GM23338 (cell line): ENCODE measurements around the gene ZHX3. TPM values are rescaled to one million over a fixed set of nuclear protein-coding genes. Genes with fewer than 3 reads are reported as not detected.

ENCODE experiments used
- ATAC-seq: fragments of 200-7000 bp; cut with Tn5 transposase; 3 replicates; pipeline ENCODE4 v1.9.1; 2020
- DNase-seq: peaks from one replicate; pipeline ENCODE4 v3.0.0-alpha.2; 2015; ENCODE audit warnings: low spot score
- H2AFZ ChIP-seq: fragments of 200-600 bp; sonication (generic); 2 replicates; pipeline ENCODE4 v1.8.0; 2016; ENCODE audit warnings: antibody characterized with exemption, mild to moderate bottlenecking, moderate library complexity
- H3F3A ChIP-seq: fragments of 200-600 bp; sonication (generic); replicated peaks from 2 replicates; pipeline ENCODE4 v1.8.0; 2017; ENCODE audit warnings: antibody characterized with exemption, mixed run types, low read depth
- H3K27ac ChIP-seq: fragments of 200-600 bp; sonication (generic); 2 replicates; pipeline ENCODE4 v1.6.1; 2016; ENCODE audit warnings: low read depth
- H3K27me3 ChIP-seq: fragments of 200-600 bp; sonication (generic); 2 replicates; pipeline ENCODE4 v1.8.0; 2016; ENCODE audit warnings: mild to moderate bottlenecking, mixed run types, moderate library complexity; ENCODE audit not compliant: insufficient read depth
- H3K36me3 ChIP-seq: fragments of 200-600 bp; sonication (generic); 2 replicates; pipeline ENCODE4 v1.8.0; 2016; ENCODE audit warnings: mild to moderate bottlenecking; ENCODE audit not compliant: insufficient read depth
- H3K4me1 ChIP-seq: fragments of 200-600 bp; sonication (generic); 2 replicates; pipeline ENCODE4 v1.8.0; 2016; ENCODE audit warnings: mild to moderate bottlenecking, moderate library complexity; ENCODE audit not compliant: insufficient read depth
- H3K4me2 ChIP-seq: fragments of 200-600 bp; sonication (generic); 2 replicates; pipeline ENCODE4 v1.7.1; 2017; ENCODE audit warnings: mixed run types
- H3K4me3 ChIP-seq: fragments of 200-600 bp; sonication (generic); 2 replicates; pipeline ENCODE4 v1.6.1; 2016; ENCODE audit warnings: mixed run types
- H3K79me2 ChIP-seq: fragments of 200-600 bp; sonication (generic); replicated peaks from 2 replicates; pipeline ENCODE4 v1.8.0; 2017; ENCODE audit warnings: mild to moderate bottlenecking; ENCODE audit not compliant: insufficient read depth
- H3K9me2 ChIP-seq: fragments of 200-600 bp; sonication (generic); 2 replicates; pipeline ENCODE4 v1.8.0; 2017; ENCODE audit not compliant: insufficient read depth
- H4K20me1 ChIP-seq: fragments of 200-600 bp; sonication (generic); replicated peaks from 2 replicates; pipeline ENCODE4 v1.8.0; 2017; ENCODE audit warnings: mild to moderate bottlenecking; ENCODE audit not compliant: insufficient read depth
- H3K27ac Mint-ChIP-seq: 2 replicates; pipeline ENCODE4 v1.8.0; 2020; ENCODE audit warnings: inconsistent platforms, mild to moderate bottlenecking, moderate library complexity, mixed read lengths
- H3K27me3 Mint-ChIP-seq: 3 replicates; pipeline ENCODE4 v1.8.0; 2022; ENCODE audit warnings: low read depth, mild to moderate bottlenecking, moderate library complexity, mixed read lengths, inconsistent platforms; ENCODE audit not compliant: insufficient read depth, poor library complexity
- H3K36me3 Mint-ChIP-seq: 3 replicates; pipeline ENCODE4 v1.8.0; 2021; ENCODE audit warnings: low read depth, mild to moderate bottlenecking, inconsistent platforms, moderate library complexity, mixed read lengths
- H3K4me1 Mint-ChIP-seq: 3 replicates; pipeline ENCODE4 v1.8.0; 2020; ENCODE audit warnings: mild to moderate bottlenecking, inconsistent platforms, mixed read lengths
- H3K4me3 Mint-ChIP-seq: 3 replicates; pipeline ENCODE4 v1.8.0; 2021; ENCODE audit warnings: moderate library complexity, mild to moderate bottlenecking, inconsistent platforms, mixed read lengths
- H3K9me3 Mint-ChIP-seq: 3 replicates; pipeline ENCODE4 v1.8.0; 2020; ENCODE audit warnings: moderate library complexity, mild to moderate bottlenecking, inconsistent platforms, mixed read lengths
- CREB1 ChIP-seq: fragments of 250-450 bp; sonication (Bioruptor Pico); IDR thresholded peaks from 2 replicates; pipeline ENCODE4 v1.5.0; 2020; ENCODE audit warnings: low read depth, mild to moderate bottlenecking, moderate library complexity
- EZH2 ChIP-seq: fragments of 200-600 bp; sonication (generic); IDR thresholded peaks from one replicate; pipeline ENCODE4 v1.8.0; 2017; ENCODE audit warnings: antibody characterized with exemption, mild to moderate bottlenecking, low read depth; ENCODE audit not compliant: unreplicated experiment
- EZH2phosphoT487 ChIP-seq: fragments of 200-600 bp; sonication (generic); IDR thresholded peaks from one replicate; pipeline ENCODE4 v1.8.1; 2018; ENCODE audit warnings: antibody characterized with exemption; ENCODE audit not compliant: unreplicated experiment
- JUNB ChIP-seq: IDR thresholded peaks from one replicate; pipeline ENCODE4 v1.6.1; 2016; ENCODE audit warnings: antibody characterized with exemption; ENCODE audit not compliant: unreplicated experiment
- NANOG ChIP-seq: IDR thresholded peaks from 2 replicates; pipeline ENCODE4 v1.6.1; 2016; ENCODE audit warnings: antibody characterized with exemption, borderline replicate concordance
- POLR2AphosphoS5 ChIP-seq: IDR thresholded peaks from 2 replicates; pipeline ENCODE4 v1.6.1; 2016; ENCODE audit warnings: antibody characterized with exemption, low read depth
- STAT1 ChIP-seq: IDR thresholded peaks from one replicate; pipeline ENCODE4 v1.6.1; 2016; ENCODE audit warnings: antibody characterized with exemption; ENCODE audit not compliant: unreplicated experiment
- ZNF114 ChIP-seq: fragments of 250-450 bp; sonication (Bioruptor Pico); IDR thresholded peaks from 2 replicates; pipeline ENCODE4 v1.5.0; 2020; ENCODE audit warnings: mild to moderate bottlenecking, moderate library complexity
- ZNF331 ChIP-seq: fragments of 250-450 bp; sonication (Bioruptor Pico); IDR thresholded peaks from 2 replicates; pipeline ENCODE4 v1.5.0; 2020; ENCODE audit warnings: low read depth, mild to moderate bottlenecking, moderate library complexity
- polyA plus RNA-seq: library from polyadenylated mRNA; unstranded; fragments of >200 nt; fragmentation: Nextera tagmentation; extraction: Ambion mirVana; gene quantifications from 2 replicates; pipeline ENCODE4 v1.2.1, GENCODE V29; 2016
- total RNA-seq: library from RNA; depleted of rRNA; stranded (reverse); fragments of >200 nt; shearing (Covaris generic); gene quantifications from 2 replicates; pipeline ENCODE4 v1.2.3, GENCODE V29; 2014
- TF ChIP-seq, protein P1 (sequence below), 2 experiments: fragments of 200-600 bp in 1 of 2; sonication (generic) in 1 of 2; conservative IDR thresholded peaks; 2 replicates each; pipeline versions ENCODE4 v1.5.1 to v1.6.1; 2016 to 2017; ENCODE audit warnings: antibody characterized with exemption in 2 of 2, low read depth in 2 of 2, mild to moderate bottlenecking in 2 of 2, moderate library complexity in 1 of 2
- TF ChIP-seq, protein P2 (sequence below): IDR thresholded peaks from 2 replicates; pipeline ENCODE4 v1.6.1; 2016; ENCODE audit warnings: antibody characterized with exemption
- TF ChIP-seq, protein P3 (sequence below): IDR thresholded peaks from one replicate; pipeline ENCODE4 v1.6.1; 2018; ENCODE audit warnings: antibody characterized with exemption; ENCODE audit not compliant: unreplicated experiment

ZHX3 gene
- total and polyA plus RNA-seq, 2 experiments from 2014 or later = 1.7 to 2.8 TPM

DNA sequence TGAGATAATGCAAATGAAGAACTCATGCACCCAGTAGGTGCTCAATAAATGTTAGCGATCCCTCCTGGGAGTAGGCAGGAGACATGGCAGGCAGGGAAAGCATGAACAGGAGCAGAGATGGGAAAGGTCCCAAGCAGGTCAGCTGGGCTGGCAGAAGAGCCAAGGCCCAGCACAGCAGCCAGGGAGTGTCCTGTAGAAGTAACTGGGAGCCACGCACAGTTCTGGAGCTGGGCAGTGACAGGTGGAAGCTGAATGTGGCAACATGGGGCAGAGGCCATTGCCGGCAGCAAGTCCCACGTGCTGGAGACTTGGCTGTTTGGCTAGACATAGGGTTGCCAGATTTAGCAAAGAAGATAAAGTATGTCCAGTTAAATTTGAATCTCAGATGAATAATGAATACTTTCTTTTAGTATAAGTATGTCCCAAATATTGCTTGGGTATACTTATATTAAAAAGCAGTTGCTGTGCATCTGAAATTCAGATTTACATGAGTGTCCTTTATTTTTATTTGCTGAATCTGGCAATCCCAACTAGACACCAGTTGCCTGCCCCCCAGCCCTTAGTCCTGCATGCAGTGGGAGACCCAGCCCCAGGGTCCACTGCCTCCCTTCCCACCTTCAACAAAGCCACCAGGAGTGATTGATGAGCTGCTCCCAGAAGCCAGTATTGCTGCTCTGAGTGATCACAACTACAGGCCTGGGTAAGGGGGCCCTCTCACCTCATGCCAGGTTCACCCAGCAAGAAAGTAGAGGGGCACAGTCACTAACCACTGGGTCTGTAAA is 19.4 kb upstream of the ZHX3 start (continued):
- TF ChIP-seq, protein P1, sequence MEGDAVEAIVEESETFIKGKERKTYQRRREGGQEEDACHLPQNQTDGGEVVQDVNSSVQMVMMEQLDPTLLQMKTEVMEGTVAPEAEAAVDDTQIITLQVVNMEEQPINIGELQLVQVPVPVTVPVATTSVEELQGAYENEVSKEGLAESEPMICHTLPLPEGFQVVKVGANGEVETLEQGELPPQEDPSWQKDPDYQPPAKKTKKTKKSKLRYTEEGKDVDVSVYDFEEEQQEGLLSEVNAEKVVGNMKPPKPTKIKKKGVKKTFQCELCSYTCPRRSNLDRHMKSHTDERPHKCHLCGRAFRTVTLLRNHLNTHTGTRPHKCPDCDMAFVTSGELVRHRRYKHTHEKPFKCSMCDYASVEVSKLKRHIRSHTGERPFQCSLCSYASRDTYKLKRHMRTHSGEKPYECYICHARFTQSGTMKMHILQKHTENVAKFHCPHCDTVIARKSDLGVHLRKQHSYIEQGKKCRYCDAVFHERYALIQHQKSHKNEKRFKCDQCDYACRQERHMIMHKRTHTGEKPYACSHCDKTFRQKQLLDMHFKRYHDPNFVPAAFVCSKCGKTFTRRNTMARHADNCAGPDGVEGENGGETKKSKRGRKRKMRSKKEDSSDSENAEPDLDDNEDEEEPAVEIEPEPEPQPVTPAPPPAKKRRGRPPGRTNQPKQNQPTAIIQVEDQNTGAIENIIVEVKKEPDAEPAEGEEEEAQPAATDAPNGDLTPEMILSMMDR (conservative IDR thresholded peaks at IDR 0.05; ENCODE audit: low read depth in 2 of 2) = no peak
- TF ChIP-seq, protein P2, sequence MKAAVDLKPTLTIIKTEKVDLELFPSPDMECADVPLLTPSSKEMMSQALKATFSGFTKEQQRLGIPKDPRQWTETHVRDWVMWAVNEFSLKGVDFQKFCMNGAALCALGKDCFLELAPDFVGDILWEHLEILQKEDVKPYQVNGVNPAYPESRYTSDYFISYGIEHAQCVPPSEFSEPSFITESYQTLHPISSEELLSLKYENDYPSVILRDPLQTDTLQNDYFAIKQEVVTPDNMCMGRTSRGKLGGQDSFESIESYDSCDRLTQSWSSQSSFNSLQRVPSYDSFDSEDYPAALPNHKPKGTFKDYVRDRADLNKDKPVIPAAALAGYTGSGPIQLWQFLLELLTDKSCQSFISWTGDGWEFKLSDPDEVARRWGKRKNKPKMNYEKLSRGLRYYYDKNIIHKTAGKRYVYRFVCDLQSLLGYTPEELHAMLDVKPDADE = no peak
- TF ChIP-seq EZH2phosphoT487 = no peak
- no peak for TF ChIP-seq EZH2
- TF ChIP-seq ZNF114 = no peak
- TF ChIP-seq POLR2AphosphoS5 = no peak
- no peak for TF ChIP-seq ZNF331 (CRISPR knock-in tag)
- TF ChIP-seq, protein P3, sequence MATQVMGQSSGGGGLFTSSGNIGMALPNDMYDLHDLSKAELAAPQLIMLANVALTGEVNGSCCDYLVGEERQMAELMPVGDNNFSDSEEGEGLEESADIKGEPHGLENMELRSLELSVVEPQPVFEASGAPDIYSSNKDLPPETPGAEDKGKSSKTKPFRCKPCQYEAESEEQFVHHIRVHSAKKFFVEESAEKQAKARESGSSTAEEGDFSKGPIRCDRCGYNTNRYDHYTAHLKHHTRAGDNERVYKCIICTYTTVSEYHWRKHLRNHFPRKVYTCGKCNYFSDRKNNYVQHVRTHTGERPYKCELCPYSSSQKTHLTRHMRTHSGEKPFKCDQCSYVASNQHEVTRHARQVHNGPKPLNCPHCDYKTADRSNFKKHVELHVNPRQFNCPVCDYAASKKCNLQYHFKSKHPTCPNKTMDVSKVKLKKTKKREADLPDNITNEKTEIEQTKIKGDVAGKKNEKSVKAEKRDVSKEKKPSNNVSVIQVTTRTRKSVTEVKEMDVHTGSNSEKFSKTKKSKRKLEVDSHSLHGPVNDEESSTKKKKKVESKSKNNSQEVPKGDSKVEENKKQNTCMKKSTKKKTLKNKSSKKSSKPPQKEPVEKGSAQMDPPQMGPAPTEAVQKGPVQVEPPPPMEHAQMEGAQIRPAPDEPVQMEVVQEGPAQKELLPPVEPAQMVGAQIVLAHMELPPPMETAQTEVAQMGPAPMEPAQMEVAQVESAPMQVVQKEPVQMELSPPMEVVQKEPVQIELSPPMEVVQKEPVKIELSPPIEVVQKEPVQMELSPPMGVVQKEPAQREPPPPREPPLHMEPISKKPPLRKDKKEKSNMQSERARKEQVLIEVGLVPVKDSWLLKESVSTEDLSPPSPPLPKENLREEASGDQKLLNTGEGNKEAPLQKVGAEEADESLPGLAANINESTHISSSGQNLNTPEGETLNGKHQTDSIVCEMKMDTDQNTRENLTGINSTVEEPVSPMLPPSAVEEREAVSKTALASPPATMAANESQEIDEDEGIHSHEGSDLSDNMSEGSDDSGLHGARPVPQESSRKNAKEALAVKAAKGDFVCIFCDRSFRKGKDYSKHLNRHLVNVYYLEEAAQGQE = no peak
- TF ChIP-seq JUNB = no peak
- TF ChIP-seq STAT1 = no peak

DNA sequence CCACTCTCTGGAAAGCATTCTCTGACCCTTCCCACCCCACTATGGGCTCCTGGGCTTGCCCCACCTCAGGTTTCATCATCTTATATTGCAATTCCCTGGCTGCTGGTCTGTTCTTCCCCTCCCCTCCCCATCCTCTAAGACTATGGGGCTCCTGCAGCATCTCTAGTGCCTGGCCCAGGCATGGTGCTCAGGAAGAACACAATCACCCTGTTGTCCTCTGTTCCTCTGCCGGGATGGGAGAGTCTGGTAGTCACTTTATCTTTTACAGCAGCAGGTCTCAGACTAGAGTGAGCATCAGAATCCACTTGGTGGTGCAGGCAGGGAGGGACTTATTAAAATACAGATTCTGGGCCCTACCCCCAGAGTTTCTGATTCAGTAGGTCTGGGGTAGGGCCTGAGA is 18.1 kb upstream of the ZHX3 start:
- no peaks in the 10 kb centered on the region for H3K9me2 ChIP-seq
- no peak overlapping the region for H3K27ac Mint-ChIP-seq
- TF ChIP-seq ZNF114 (no peak), STAT1 (no peak), JUNB (no peak), NANOG (no peak), POLR2AphosphoS5 (no peak), ZNF331 (CRISPR knock-in tag) (no peak), CREB1 (CRISPR knock-in tag) (no peak)
- TF ChIP-seq, protein P3 = no peak
- TF ChIP-seq, protein P1 (conservative IDR thresholded peaks at IDR 0.05; ENCODE audit: low read depth in 2 of 2) = no peak
- TF ChIP-seq, protein P2 = no peak

More for the DNA sequence above, 18.1 kb upstream of the ZHX3 start:
- Mint-ChIP-seq H3K27me3 (peaks cover 16% of the 10 kb centered on the region), H3K4me3 (no peak overlapping the region), H3K9me3 (no peaks in the 10 kb centered on the region), H3K36me3 (no peaks in the 10 kb centered on the region), H3K4me1 (peaks cover 8% of the 10 kb centered on the region)
- H3K27ac ChIP-seq = no peak overlapping the region
- DNase-seq (no peak), ATAC-seq (no peak)
- H3F3A ChIP-seq = no peaks in the 10 kb centered on the region; the same call in 1 of the 2 replicates
- no peak overlapping the region for H3K4me2 ChIP-seq
- H3K4me1 ChIP-seq = peaks cover 7% of the 10 kb centered on the region
- no peaks in the 10 kb centered on the region for H3K79me2 ChIP-seq
- no peaks in the 10 kb centered on the region for H3K36me3 ChIP-seq
- H3K4me3 ChIP-seq = no peak overlapping the region
- H2AFZ ChIP-seq = peak overlapping the region; percentile 84
- H3K27me3 ChIP-seq = peaks cover 7% of the 10 kb centered on the region; the same call in 1 of the 2 replicates
- no peaks in the 10 kb centered on the region; the same call in 1 of the 2 replicates for H4K20me1 ChIP-seq
